DMS153 treated with DMSO at 0.1 percent for 48 hours (cell line): ENCODE results near the gene SLC41A3.
"Not testable (repeated sequence)": the region's sequence is repeated elsewhere in the genome, so short reads cannot be mapped to it uniquely, and the experiment has no call there.

ENCODE experiments used
- DNase-seq: peaks from one replicate; lab custom pipeline; 2025; ENCODE audit not compliant: unreplicated experiment; lab: John Stamatoyannopoulos, UW

Gene SLC41A3

DNA sequence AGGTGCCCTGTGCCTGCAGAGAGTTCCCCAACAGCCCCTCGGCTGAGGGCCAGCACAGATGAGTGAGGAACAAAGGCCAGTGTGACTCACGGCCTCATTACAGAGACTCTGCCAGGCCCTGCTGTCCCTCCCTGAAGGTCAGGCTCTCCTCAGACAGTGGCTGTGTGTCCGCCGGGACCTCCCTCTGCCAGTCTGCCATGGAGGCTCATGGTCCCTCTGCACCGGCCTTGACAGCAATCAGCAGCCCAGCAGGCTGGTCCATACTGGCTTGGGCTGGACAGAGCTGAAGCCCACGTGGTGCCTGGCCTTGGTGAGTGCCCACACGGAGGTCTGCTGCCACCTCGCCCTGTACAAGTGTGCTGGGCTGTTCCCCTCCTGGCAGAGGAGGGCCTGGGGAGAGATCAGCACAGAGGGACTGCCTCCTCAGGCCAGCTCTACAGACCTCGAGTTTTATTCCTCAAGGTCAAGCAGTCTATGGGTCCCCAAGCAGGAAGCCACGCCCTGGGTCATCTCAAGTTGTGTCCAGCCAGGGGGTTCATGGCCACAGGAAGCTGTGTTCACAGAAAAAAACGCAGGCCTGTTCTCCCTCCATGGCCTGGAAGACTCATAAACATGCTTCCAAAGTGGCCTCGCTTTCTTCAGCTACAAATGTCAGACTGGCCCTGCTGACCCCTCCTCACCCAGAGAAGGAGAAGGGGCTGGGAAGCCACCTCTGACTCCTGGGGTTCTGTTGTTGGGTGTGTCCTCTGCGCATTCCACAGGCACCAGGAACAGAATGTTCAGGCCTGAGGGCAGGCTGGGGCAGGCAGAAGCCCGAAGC is 27.0 kb downstream of the SLC41A3 start:
- DNase-seq: no peak

DNA sequence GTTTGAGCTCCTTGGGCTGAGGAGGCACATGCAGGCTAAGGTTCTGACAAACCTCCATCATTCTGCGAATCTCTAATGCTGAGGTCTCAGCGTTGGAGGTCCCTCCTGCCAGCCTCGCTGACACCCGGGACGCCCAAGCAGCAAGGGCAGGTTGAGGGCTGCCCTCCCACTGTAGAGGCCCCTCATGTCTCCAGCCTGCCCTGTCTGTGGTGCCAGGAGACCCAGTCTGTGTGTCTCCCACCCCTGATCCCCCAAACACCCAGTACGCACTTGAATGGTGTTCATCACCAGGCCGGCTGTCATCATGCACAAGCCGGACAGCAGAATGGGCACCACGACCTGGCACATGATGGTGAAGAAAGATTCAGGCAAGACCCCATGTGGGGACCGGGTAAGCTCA is 27.8 kb downstream of the SLC41A3 start:
- no peak for DNase-seq

DNA sequence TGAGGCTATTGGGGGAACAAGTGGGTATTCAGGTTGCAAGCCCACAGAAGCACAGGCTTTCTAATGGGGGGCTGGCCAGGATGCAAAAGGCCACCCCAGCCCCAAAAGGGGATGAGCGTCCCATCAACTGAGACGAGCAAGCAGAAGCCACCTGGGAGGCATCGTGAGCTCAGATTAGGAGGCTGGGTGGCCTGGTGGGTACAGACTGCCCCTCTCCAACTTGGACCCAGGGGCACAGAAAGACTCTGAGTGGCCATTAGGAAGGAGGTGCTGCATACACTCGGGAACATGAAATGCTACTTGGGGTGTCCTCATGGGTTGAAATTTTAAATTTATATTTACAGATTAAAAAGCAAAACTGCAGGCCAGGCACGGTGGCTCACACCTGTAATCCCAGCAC is 29.1 kb downstream of the SLC41A3 start:
- DNase-seq: no peak

DNA sequence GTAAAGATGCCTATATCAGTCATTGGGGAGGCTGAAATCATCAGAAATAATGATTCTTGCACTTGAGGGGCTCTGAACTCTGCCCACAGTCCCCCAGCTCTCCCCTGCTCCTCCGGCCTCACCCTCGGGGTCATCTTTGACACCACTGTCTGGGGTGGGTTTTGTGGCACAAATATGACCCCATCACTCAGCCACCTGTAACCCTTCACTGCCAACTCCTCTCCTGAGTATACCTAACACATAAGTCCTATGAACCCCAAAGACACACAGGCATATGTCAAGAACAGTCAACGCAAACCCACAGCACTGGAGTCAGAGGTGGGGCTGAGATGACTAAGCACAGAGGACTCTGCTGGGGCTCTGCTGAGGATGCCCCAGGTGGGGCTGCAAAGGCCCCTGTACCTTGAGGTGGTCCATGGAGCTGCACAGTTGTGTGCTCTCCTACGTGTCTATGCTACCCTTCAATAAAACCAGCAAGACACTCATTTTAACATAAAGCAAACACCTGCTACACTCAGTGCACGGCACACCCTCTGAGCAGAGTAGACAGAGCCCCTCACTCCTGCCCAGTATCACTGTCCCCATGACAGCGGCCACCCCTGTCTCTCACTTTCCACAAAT is 29.9 kb downstream of the SLC41A3 start:
- no peak for DNase-seq

GRCh38 chr3:126053513-126053912 is 30.4 kb downstream of the SLC41A3 start:
- DNase-seq: no peak

DNA sequence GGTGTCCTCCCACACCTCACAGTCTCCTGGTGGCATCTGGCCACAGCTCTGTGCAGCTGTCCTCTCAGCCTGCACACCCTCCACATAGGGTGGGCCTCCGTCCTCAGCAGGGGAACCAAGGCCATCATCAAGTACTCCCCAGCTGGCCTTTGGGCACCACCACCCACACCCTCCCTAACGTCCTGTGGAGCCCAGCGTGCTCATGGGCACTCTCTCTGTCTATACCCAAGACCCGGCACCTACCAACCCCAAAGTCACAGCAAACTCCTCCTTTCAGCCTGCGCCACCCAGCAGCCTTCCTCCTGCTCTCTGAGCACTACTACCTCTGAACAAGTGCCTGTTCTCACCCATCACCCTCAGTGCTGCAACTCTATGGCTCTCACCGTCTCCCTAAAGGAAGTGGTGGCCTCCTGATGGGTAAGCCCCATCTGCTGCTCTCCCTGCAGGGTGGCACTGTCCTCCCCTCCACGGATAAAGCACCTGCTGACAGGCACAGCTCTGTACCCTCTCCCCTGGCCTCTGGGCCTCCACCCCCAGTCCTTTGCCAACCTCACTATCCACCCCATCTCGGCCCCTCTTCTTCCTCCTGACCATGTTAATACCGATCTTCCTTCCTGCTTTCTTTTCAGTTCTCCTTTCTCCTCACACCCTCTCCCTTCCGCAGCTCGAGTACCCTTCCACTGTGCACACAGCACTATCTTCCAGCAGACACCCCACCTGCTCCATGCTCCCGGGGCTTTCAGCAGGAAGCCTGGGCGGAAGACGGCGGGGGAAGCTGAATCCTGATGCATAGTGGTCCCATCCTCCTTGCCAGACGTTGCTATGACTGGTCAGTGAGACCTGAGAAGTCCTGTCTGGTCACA is 31.5 kb downstream of the SLC41A3 start:
- DNase-seq: no peak

GRCh38 chr3:126051741-126052140 is 32.2 kb downstream of the SLC41A3 start:
- DNase-seq: no peak

DNA sequence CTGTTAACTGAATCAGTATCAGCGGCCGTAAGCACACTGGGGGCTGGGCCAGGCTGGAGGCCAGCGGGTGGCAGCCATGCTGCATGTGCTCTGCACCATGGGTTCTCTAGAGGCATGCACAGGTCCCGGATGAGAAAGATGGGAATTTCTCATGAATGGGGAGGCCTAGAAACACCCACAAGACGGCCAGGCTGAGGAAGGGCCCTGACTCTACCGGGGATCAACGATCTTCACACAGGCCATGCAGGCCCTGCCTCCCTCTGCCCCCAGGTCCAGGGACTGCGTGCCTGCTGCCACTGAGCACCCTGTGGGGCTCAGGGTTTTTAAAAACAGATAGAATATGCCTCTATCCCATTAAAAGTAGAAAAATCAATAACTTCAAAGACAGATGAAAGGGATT is 32.7 kb downstream of the SLC41A3 start:
- no peak for DNase-seq

DNA sequence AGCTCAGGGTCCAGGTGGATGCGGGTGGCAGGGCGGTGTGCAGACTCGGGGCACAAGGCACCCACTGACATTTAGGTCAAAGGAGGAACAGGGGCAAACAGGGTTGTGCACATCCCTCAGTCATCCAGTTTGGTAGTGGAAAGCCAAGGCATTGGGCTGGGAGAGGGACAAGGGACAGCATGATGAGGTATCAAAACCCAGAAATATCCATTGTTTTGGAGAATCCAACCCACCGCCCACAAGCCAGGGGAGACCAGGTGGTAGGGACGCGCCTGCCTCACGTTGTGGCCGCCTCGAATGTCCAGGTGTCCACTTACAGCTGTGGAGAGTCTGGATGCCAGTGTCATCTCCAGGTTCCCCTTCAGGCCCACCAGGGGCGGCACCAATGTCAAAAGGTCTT is 33.3 kb downstream of the SLC41A3 start:
- DNase-seq: no peak

- DNase-seq: no peak
Observed at GRCh38 chr3:126050050-126050392, 33.9 kb downstream of the SLC41A3 start.

DNA sequence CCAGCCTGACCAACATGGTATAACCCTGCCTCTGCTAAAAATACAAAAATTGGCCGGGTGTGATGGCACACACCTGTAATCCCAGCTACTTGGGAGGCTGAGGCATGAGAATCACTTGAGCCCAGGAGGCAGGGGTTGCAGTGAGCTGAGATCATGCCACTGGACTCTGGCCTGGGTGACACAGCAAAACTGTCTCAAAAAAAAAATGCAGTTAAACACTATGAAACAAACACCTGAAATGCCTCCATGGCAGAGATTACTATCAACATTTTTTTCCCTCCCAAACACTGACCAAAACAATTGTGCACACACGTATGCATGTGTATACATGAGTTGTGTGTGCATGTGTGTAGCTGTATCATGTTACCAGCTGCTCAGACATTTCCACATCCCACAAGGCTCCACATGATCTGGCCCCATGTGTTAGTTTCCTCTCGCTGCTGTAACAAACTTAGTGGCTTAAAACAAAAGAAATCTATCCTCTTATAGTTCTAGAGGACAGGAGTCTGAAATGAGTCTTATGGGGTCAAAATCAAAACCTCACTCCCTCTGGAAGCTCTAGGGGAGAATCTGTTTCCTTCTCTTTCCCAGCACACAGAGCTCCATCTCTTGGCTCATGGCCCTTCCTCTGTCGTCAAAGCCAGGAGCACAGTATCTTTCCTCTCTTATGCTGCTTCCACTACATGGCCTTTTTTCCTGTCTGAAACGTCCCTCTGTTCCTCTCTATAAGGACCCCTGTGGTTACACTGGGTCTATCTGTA is 34.5 kb downstream of the SLC41A3 start:
- DNase-seq: no peak

- DNase-seq: no peak
Observed at GRCh38 chr3:126040386-126040785, 43.5 kb downstream of the SLC41A3 start.

GRCh38 chr3:126039870-126040269 is 44.1 kb downstream of the SLC41A3 start:
- DNase-seq: no peak

DNA sequence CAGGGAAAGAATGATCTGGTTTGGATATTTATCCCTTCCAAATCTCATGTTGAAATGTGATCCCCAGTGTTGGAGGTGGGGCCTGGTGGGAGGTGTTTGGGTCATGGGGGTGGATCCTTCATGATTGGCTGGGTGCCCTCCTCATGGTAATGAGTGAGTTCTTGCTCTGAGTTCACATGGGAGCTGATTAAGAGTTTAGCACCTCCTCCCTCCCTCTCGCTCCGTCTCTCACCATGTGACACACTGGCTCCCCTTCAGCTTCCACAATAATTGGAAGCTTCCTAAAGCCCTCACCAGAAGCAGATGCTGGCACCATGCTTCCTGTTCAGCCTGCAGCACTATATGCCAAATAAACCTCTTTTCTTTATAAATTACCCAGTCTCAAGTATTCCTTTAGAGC is 45.1 kb downstream of the SLC41A3 start:
- DNase-seq: not testable (repeated sequence)

- no peak for DNase-seq
Observed at GRCh38 chr3:126036056-126036549, 47.8 kb downstream of the SLC41A3 start.

DNA sequence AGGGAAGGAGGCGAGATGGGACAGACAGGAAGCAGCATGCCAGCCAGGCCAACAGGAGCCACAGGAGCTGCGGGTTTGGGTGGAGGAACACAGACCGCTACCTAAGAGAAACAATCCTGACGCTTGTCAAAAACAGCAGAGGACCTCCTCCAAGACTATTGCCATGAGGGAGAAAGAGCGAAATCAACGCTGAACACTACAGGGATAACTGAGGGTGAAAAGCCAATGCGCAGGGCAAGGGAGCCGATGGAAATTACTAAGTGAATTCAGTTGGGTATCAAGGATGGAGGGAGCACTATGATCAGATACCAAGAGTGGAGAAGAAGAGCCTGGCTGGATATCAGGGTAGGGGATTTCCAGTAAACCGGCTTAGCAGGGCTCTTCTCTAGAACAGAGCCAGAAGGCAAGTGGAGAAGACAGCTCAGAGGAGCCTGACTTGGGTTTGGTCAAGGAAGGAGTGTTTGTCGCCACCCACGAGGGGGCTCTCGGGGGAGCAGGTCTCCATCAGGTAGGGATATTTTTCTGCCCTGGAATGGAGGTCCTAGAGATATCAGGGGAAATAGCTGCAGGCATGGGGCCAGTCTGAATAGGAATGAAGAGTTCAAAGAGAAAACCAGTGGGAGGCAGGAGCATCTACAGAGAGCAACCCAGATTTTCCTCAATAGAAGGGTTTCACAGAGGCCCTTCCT is 48.4 kb downstream of the SLC41A3 start:
- DNase-seq: no peak

DNA sequence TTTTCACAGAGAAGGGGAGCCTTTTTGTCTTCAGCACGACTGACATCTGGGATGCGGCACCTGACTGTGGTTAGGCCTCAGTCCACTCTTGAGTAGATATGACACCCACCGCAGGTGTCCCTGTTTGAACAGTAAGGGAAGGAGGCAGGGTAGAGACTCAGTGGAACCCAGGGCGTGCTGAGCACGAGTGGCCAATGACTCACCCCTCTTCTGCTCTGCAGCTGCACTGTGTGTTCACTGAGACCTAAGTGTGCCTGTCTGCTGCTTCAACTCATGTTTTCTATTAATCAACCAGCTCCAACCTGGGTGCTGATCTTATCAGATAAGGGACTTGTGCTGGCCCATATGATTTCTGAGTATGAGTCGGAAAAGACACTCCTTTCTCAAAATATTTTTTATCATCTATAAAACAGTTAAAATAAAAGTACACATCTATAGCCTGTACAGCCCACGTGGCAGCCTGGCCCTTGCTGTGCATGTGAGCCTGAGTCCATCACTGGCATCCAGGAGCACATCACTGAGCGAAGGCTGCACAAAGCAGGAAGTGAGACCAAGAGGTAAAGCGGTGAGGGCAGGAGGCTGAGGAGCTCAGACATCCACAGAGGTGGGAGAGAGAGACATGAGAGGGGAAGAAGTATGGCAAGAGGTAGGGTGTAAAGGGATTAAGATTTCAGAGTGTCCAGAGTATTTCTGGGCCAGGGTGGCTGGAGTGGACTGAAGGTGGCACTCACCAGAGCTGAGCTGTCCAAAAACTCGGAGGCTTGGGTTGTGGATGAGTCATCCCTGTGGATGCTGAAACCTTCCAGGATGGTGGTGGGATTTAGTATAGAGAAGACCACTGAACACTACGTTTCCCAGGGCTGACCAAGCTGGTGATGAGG is 49.2 kb downstream of the SLC41A3 start:
- no peak for DNase-seq

GRCh38 chr3:126033765-126034164 is 50.2 kb downstream of the SLC41A3 start:
- no peak for DNase-seq

DNA sequence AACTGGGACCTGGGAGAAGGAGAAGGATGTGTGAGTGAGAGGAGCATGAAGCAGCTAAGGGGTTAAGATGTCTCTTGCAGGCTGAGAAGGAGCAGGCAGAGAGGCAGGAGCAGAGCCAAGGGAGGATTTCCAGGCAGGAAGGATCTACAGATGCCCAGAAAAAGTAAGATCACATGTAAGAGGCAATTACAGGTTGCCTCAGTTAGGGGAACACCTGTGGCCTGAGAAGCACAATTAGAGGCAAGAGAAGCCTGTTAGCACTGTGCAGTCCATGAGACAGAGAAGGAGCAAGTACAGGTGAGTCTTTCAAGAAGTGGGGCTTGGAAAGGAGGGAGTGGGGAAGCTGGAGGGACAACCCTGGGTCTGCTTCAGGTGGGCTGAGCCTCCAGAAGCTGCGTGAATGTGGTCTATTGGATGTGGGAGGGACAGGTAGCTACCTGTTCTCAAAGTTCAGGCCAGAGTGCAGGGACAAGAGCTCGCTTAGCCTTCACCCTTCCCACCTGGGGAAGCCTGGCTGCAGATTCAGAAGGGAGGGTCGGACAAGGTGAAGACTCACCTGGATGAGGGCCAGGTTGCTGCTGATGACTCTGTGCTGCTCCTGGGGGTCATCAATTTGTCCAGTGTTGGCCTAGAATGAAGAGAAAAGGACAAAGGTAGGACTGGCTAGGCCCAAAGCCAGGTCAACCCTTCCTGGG is 50.7 kb downstream of the SLC41A3 start:
- no peak for DNase-seq
